ENCODE measurements around the gene IPP.

Gene IPP

DNA sequence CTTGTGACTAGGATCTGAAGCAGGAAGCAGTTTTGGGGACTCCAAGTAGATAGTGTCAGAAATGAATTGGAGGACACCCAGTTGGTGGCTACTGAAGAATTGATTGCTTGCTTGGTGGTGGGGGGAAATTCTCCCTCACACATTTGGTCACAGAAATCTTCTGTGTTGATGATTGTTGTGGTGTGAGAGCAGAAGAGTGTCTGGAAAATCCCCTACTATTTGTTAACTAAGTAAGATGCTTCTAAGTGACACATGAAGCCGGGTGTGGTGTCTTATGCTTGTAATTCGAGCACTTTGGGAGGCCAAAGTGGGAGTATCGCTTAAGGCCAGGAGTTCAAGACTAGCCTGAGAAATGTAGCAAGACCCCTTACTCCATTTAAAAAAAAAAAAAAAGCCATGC, 22.5 kb upstream of the IPP start:
- H3K27me3 ChIP-seq (ENCODE audit: control insufficient read depth, insufficient read depth, low read length), result no peaks in the 10 kb centered on the region
- no peak overlapping the region for H3K9ac ChIP-seq
- H3K27ac ChIP-seq, result no peak overlapping the region
- TF ChIP-seq, protein P1, sequence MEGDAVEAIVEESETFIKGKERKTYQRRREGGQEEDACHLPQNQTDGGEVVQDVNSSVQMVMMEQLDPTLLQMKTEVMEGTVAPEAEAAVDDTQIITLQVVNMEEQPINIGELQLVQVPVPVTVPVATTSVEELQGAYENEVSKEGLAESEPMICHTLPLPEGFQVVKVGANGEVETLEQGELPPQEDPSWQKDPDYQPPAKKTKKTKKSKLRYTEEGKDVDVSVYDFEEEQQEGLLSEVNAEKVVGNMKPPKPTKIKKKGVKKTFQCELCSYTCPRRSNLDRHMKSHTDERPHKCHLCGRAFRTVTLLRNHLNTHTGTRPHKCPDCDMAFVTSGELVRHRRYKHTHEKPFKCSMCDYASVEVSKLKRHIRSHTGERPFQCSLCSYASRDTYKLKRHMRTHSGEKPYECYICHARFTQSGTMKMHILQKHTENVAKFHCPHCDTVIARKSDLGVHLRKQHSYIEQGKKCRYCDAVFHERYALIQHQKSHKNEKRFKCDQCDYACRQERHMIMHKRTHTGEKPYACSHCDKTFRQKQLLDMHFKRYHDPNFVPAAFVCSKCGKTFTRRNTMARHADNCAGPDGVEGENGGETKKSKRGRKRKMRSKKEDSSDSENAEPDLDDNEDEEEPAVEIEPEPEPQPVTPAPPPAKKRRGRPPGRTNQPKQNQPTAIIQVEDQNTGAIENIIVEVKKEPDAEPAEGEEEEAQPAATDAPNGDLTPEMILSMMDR (IDR thresholded peaks at IDR 0.05), result no peak
- H3K4me3 ChIP-seq (ENCODE audit: low read depth, low read length), result no peak overlapping the region
- no peaks in the 10 kb centered on the region for H3K4me1 ChIP-seq
- no peak overlapping the region for H3K4me2 ChIP-seq (ENCODE audit: low read length)
- no peaks in the 10 kb centered on the region for H3K9me3 ChIP-seq (ENCODE audit: control insufficient read depth, low read length)
- H3K79me2 ChIP-seq, result no peaks in the 10 kb centered on the region
- H3K36me3 ChIP-seq (ENCODE audit: control insufficient read depth, insufficient read depth, low read length), result no peaks in the 10 kb centered on the region
- no peak overlapping the region for H2AFZ ChIP-seq

DNA sequence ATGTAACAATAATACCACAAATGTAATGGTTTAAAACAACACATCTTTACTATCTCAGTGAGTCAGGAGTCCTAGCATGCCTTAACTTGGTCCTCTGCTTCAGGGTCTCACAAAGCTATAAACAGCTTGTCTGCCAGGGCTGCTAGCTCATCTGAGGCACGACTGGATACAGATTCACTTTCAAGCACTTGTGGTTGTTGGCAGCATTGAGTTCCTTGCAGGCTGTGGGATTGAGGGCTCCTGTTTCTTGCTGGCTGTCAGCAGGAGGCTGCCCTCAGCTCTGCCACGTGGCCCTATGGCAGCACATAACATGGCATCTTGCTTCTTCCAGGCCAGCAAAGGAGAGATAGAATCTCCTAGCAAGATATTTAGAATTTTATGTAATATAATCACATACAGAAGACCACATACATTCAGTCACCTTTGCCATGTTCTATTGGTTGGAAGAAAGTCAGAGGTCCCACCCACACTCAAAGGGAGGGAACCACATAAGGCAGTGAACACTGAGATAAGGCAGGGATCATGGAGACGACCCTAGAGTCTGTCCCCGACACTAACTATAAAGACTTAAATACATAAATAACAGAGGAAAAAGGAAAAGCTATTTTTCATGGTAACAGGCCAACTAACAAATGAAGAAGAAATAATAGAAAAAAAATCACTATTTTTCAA, 18.9 kb upstream of the IPP start:
- Histone ChIP-seq H3K79me2 (no peaks in the 10 kb centered on the region), H3K4me2 (ENCODE audit: low read length) (no peak overlapping the region), H3K4me1 (no peaks in the 10 kb centered on the region), H2AFZ (peak overlapping the region; percentile 46), H3K27me3 (ENCODE audit: control insufficient read depth, insufficient read depth, low read length) (no peaks in the 10 kb centered on the region), H3K4me3 (ENCODE audit: low read depth, low read length) (no peak overlapping the region), H3K9ac (no peak overlapping the region), H3K27ac (no peak overlapping the region), H3K9me3 (ENCODE audit: control insufficient read depth, low read length) (no peaks in the 10 kb centered on the region), H3K36me3 (ENCODE audit: control insufficient read depth, insufficient read depth, low read length) (no peaks in the 10 kb centered on the region)
- TF ChIP-seq, protein P1 (IDR thresholded peaks at IDR 0.05), result no peak

DNA sequence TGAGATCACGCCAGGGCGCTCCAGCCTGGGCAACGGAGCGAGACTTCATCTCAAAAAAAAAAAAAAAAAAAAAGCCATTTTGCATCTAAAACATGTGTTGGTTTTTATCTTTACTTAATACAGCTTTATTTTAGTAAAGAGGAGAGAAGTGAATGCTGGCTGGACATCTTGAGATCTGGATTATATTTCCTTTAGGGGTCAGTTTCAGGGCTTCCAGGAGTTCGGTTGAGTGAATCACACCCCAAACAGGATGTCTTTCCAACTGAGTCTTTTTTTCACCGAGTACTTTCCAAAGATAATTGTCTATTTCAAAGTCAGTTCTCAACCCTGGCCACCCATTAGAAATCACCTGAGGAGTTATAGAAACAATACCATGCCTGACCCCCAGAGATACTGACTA, 16.6 kb upstream of the IPP start:
- H3K27ac ChIP-seq, result no peak overlapping the region
- H2AFZ ChIP-seq, result peak overlapping the region; percentile 17

DNA sequence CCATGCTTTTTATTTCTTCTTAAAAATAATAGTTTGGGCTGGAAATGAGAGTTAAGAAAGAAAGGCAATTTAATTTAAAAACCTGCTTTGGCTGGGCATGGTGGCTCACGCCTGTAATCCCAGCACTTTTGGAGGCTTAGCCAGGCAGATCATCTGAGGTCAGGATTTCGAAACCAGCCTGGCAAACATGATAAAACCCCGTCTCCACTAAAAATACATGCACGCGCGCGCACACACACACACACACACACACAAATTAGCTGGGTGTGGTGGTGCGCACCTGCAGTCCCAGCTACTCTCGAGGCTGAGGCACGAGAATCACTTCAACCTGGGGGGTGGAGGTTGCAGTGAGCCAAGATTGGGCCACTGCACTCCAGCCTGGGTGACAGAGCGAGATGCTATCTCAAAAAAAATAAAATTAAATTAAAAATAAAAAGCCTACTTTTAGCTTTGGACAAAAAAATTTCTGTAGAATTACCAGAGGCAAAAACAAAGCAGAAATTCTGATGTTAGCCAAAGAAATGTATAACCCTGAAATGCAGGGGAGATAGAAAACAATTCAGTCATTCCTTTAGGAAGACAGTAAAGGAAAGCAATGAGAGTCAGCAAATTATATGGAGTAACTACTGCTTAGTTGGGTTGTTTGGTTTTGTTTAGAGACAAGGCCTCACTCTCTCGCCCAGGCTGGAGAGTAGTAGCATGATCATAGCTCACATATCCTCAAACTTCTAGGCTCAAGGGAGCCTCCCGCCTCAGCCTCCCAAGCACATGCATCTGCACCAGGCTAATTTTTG, 15.7 kb upstream of the IPP start:
- Histone ChIP-seq H3K27ac (no peak overlapping the region), H3K9ac (no peak overlapping the region), H3K79me2 (no peaks in the 10 kb centered on the region), H3K36me3 (ENCODE audit: control insufficient read depth, insufficient read depth, low read length) (no peaks in the 10 kb centered on the region), H3K27me3 (ENCODE audit: control insufficient read depth, insufficient read depth, low read length) (no peaks in the 10 kb centered on the region), H2AFZ (no peak overlapping the region), H3K4me3 (ENCODE audit: low read depth, low read length) (no peak overlapping the region), H3K9me3 (ENCODE audit: control insufficient read depth, low read length) (no peaks in the 10 kb centered on the region), H3K4me1 (no peaks in the 10 kb centered on the region), H3K4me2 (ENCODE audit: low read length) (no peak overlapping the region)
- TF ChIP-seq, protein P1 (IDR thresholded peaks at IDR 0.05), result no peak

More for the DNA sequence above, 16.6 kb upstream of the IPP start:
- Histone ChIP-seq H3K4me3 (ENCODE audit: low read depth, low read length) (no peak overlapping the region), H3K27me3 (ENCODE audit: control insufficient read depth, insufficient read depth, low read length) (no peaks in the 10 kb centered on the region), H3K9ac (no peak overlapping the region), H3K9me3 (ENCODE audit: control insufficient read depth, low read length) (no peaks in the 10 kb centered on the region), H3K4me1 (no peaks in the 10 kb centered on the region), H3K79me2 (no peaks in the 10 kb centered on the region), H3K36me3 (ENCODE audit: control insufficient read depth, insufficient read depth, low read length) (no peaks in the 10 kb centered on the region), H3K4me2 (ENCODE audit: low read length) (no peak overlapping the region)
- TF ChIP-seq, protein P1 (IDR thresholded peaks at IDR 0.05), result no peak
